Keratinocyte (primary cell): ENCODE data around the gene NEU4. TPM values are rescaled to one million over a fixed set of nuclear protein-coding genes. Genes with fewer than 3 reads are reported as not detected.

Source experiments
- DNase-seq: peaks from one replicate; pipeline ENCODE4 v3.0.0-alpha.2; 2011; ENCODE audit warnings: low read depth, missing footprints, low spot score
- FAIRE-seq: peaks from 2 replicates; lab custom pipeline; 2011; peaks lifted over from hg19 to GRCh38; lab: Jason Lieb, UNC
- H2AFZ ChIP-seq: 2 replicates; pipeline ENCODE4 v1.6.0; 2012; ENCODE audit warnings: low read length, control low read depth, inconsistent platforms; ENCODE audit not compliant: control insufficient read depth
- H3K27ac ChIP-seq: 2 replicates; pipeline ENCODE4 v1.5.1; 2011; ENCODE audit warnings: low read length; ENCODE audit not compliant: control insufficient read depth, insufficient read depth
- H3K27me3 ChIP-seq: 3 replicates; pipeline ENCODE4 v1.6.0; 2011; ENCODE audit warnings: low read length; ENCODE audit not compliant: control insufficient read depth, insufficient read depth; ENCODE audit errors: extremely low read depth
- H3K36me3 ChIP-seq, 2 experiments: 2 replicates in 1 of 2; 3 replicates in 1 of 2; pipeline ENCODE4 v1.5.1; 2011; ENCODE audit warnings: low read length in 2 of 2, mild to moderate bottlenecking in 1 of 2; ENCODE audit not compliant: control insufficient read depth in 2 of 2, insufficient read depth in 2 of 2; ENCODE audit errors: extremely low read depth in 1 of 2
- H3K4me1 ChIP-seq: 3 replicates; pipeline ENCODE4 v1.5.1; 2011; ENCODE audit warnings: low read length; ENCODE audit not compliant: control insufficient read depth, insufficient read depth; ENCODE audit errors: extremely low read depth
- H3K4me2 ChIP-seq: 3 replicates; pipeline ENCODE4 v1.6.0; 2011; ENCODE audit warnings: low read depth, low read length; ENCODE audit not compliant: control insufficient read depth, insufficient read depth; ENCODE audit errors: extremely low read depth
- H3K4me3 ChIP-seq, 3 experiments: fragments of 200-600 bp in 1 of 3; sonication (generic) in 1 of 3; 2 replicates in 2 of 3; 3 replicates in 1 of 3; pipeline ENCODE4 v1.5.1; 2011 to 2016; ENCODE audit warnings: low read length in 3 of 3, mild to moderate bottlenecking in 3 of 3, control low read depth in 2 of 3, inconsistent platforms in 1 of 3, low read depth in 1 of 3, mixed read lengths in 1 of 3, mixed run types in 1 of 3, moderate library complexity in 1 of 3; ENCODE audit not compliant: control insufficient read depth in 2 of 3, insufficient read depth in 2 of 3; ENCODE audit errors: extremely low read depth in 1 of 3
- H3K79me2 ChIP-seq: 2 replicates; pipeline ENCODE4 v1.6.0; 2012; ENCODE audit warnings: low read length; ENCODE audit not compliant: control insufficient read depth, insufficient read depth
- H3K9ac ChIP-seq: 3 replicates; pipeline ENCODE4 v1.6.0; 2011; ENCODE audit warnings: low read length; ENCODE audit not compliant: control insufficient read depth, insufficient read depth; ENCODE audit errors: extremely low read depth
- H3K9me1 ChIP-seq: 3 replicates; pipeline ENCODE4 v1.6.0; 2011; ENCODE audit warnings: low read length; ENCODE audit not compliant: control insufficient read depth, insufficient read depth; ENCODE audit errors: extremely low read depth
- H3K9me3 ChIP-seq: 2 replicates; pipeline ENCODE4 v1.5.1; 2012; ENCODE audit warnings: low read depth, low read length; ENCODE audit not compliant: control insufficient read depth
- H4K20me1 ChIP-seq: 3 replicates; pipeline ENCODE4 v1.6.0; 2011; ENCODE audit warnings: low read length; ENCODE audit not compliant: control insufficient read depth, insufficient read depth; ENCODE audit errors: extremely low read depth
- EZH2 ChIP-seq: IDR thresholded peaks from one replicate; pipeline ENCODE4 v1.6.1; 2012; ENCODE audit warnings: inconsistent platforms, mild to moderate bottlenecking, low read length, moderate library complexity
- dilution Hi-C: fragments of 300-500 bp; cut with MboI; formaldehyde crosslinking; loops from one replicate; pipeline ENCODE4 v1.7.0; 2020; ENCODE audit warnings: low sequenced_read_pairs; ENCODE audit not compliant: extremely low pct_ligation_motif_present
- polyA plus RNA-seq, 5 experiments: library from polyadenylated mRNA; depleted of rRNA in 3 of 5; stranded (reverse) in 3 of 5; stranded (forward) in 1 of 5; unstranded in 1 of 5; fragments of >200 nt; gene quantifications; 1 replicate in 1 of 5; 2 replicates in 3 of 5; 3 replicates in 1 of 5; pipeline versions ENCODE4 v1.2.1 to v1.2.3, GENCODE V29; 2011 to 2012; ENCODE audit warnings: missing spikeins in 2 of 5, low read depth in 1 of 5, low replicate concordance in 1 of 5
- TF ChIP-seq, protein P1 (sequence below), 3 experiments: IDR thresholded peaks in 1 of 3; conservative IDR thresholded peaks in 1 of 3; optimal IDR thresholded peaks in 1 of 3; 2 replicates in 2 of 3; 3 replicates in 1 of 3; pipeline versions ENCODE3 to v1.5.1; 2011; ENCODE audit warnings: low read length in 3 of 3, mild to moderate bottlenecking in 3 of 3, moderate library complexity in 2 of 3, control low read depth in 1 of 3, inconsistent platforms in 1 of 3; ENCODE audit not compliant: insufficient read depth in 2 of 3; ENCODE audit errors: extremely low read depth in 1 of 3

Gene NEU4
- polyA plus RNA-seq, 1 donor (not counting 4 experiments of a cell fraction or from before 2014, with no cell fraction given): not detected

DNA sequence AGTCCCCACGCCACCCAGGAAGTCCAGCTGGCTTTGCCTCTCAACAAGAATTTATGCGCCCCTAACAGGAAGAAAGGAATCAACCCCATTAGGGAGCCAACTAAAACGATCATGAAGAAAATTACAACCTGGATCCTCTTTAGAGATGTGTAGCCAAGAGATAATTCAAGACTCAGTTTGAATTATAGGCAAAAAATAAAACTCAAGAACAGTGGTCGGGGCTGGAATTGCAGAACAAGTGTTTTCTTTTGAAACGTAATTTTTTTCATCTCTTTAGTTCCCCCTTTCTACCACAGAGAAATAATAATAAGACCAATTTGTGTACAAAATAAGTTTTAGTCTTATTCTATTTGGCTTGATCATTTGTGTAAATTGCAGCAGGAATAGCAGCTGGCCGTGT is 27.3 kb downstream of the NEU4 start:
- H3K36me3 ChIP-seq: no peaks in the 10 kb centered on the region
- DNase-seq (no peak), FAIRE-seq (no peak)
- no peak overlapping the region for H2AFZ ChIP-seq
- H3K9me3 ChIP-seq: no peaks in the 10 kb centered on the region
- H3K4me2 ChIP-seq: no peak overlapping the region
- H3K79me2 ChIP-seq: no peaks in the 10 kb centered on the region
- no peak overlapping the region for H3K9ac ChIP-seq
- dilution Hi-C loops: no loop called here
- no peaks in the 10 kb centered on the region for H3K4me1 ChIP-seq
- TF ChIP-seq EZH2: no peak
- TF ChIP-seq, protein P1, sequence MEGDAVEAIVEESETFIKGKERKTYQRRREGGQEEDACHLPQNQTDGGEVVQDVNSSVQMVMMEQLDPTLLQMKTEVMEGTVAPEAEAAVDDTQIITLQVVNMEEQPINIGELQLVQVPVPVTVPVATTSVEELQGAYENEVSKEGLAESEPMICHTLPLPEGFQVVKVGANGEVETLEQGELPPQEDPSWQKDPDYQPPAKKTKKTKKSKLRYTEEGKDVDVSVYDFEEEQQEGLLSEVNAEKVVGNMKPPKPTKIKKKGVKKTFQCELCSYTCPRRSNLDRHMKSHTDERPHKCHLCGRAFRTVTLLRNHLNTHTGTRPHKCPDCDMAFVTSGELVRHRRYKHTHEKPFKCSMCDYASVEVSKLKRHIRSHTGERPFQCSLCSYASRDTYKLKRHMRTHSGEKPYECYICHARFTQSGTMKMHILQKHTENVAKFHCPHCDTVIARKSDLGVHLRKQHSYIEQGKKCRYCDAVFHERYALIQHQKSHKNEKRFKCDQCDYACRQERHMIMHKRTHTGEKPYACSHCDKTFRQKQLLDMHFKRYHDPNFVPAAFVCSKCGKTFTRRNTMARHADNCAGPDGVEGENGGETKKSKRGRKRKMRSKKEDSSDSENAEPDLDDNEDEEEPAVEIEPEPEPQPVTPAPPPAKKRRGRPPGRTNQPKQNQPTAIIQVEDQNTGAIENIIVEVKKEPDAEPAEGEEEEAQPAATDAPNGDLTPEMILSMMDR (optimal IDR thresholded peaks at IDR 0.05 in 1 of 3, IDR thresholded peaks at IDR 0.05 in 1 of 3, conservative IDR thresholded peaks at IDR 0.05 in 1 of 3; ENCODE audit: extremely low read depth in 1 of 3, insufficient read depth in 2 of 3, low read length in 3 of 3): no peak
- H3K9me1 ChIP-seq: no peaks in the 10 kb centered on the region
- H3K4me3 ChIP-seq: no peak overlapping the region
- no peaks in the 10 kb centered on the region for H3K27me3 ChIP-seq
- no peaks in the 10 kb centered on the region for H4K20me1 ChIP-seq
- H3K27ac ChIP-seq: no peak overlapping the region

DNA sequence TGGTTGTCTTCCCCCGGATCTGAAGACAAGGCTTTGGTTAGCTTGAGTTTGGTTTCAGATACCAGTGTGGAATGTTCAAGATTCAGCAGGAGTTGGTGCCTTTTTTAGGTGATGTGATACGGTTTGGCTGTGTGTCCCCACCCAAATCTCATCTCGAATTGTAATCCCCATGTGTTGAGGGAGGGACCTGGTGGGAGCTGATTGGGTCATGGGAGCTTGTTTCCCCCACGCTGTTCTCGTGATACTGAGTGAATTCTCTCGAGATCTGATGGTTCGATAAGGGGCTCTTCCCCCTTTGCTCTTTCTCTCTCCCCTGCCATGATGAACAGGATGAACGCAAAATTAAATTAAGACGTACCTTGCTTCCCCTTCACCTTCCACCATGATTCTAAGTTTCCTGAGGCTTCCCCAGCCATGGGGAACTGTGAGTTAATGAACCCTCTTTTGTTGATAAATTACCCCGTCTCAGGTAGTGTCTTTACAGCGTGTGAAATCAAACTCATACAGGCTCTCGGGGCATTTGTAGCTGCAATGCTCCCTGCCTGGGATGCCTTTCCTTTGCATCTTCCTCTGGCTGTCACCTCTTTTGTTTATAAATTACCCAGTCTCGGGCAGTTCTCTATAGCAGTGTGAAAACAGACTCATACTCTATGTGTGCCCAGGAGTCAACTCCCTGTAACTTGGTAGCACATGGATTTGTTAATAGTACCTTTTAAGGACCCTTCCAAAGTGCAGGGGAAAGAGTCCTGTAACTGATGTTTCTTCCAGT is 28.4 kb downstream of the NEU4 start:
- dilution Hi-C loops: no loop called here
- Histone ChIP-seq H3K27me3 (no peaks in the 10 kb centered on the region), H3K9me3 (no peaks in the 10 kb centered on the region), H3K4me2 (no peak overlapping the region), H3K9me1 (no peaks in the 10 kb centered on the region), H3K36me3 (no peaks in the 10 kb centered on the region), H3K9ac (no peak overlapping the region), H3K4me3 (no peak overlapping the region), H4K20me1 (no peaks in the 10 kb centered on the region), H3K4me1 (no peaks in the 10 kb centered on the region), H3K79me2 (no peaks in the 10 kb centered on the region), H3K27ac (no peak overlapping the region), H2AFZ (no peak overlapping the region)
- DNase-seq: no peak
- FAIRE-seq: no peak
- TF ChIP-seq, protein P1 (optimal IDR thresholded peaks at IDR 0.05 in 1 of 3, IDR thresholded peaks at IDR 0.05 in 1 of 3, conservative IDR thresholded peaks at IDR 0.05 in 1 of 3; ENCODE audit: extremely low read depth in 1 of 3, insufficient read depth in 2 of 3, low read length in 3 of 3): no peak
- TF ChIP-seq EZH2: no peak
